22Rv1 (cell line): ENCODE results near the gene TMEM95.

Experiments used
- ZFX ChIP-seq: fragments of 450-650 bp; IDR thresholded peaks from 2 replicates; pipeline ENCODE4 v1.6.1; 2017; ENCODE audit warnings: antibody characterized with exemption, borderline replicate concordance
- TF ChIP-seq, protein P1 (sequence below): fragments of 450-650 bp; IDR thresholded peaks from 2 replicates; pipeline ENCODE4 v1.5.1; 2017; ENCODE audit warnings: mild to moderate bottlenecking

DNA sequence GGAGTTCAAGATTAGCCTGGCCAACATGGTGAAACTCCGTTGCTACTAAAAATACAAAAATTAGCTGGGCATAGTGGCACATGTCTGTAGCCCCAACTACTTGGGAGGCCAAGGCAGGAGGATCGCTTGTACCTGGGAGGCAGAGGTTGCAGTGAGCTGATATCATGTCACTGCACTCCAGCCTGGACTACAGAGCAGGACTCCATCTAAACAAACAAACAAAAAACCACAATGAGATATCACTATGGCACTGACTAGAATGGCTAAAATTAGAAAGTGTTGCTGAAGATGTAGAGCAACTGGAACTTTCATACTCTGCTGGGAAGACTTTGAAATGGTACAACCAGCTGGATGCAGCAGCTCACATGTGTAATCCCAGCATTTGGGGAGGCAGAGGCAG, 19.4 kb downstream of the TMEM95 start:
- TF ChIP-seq, protein P1, sequence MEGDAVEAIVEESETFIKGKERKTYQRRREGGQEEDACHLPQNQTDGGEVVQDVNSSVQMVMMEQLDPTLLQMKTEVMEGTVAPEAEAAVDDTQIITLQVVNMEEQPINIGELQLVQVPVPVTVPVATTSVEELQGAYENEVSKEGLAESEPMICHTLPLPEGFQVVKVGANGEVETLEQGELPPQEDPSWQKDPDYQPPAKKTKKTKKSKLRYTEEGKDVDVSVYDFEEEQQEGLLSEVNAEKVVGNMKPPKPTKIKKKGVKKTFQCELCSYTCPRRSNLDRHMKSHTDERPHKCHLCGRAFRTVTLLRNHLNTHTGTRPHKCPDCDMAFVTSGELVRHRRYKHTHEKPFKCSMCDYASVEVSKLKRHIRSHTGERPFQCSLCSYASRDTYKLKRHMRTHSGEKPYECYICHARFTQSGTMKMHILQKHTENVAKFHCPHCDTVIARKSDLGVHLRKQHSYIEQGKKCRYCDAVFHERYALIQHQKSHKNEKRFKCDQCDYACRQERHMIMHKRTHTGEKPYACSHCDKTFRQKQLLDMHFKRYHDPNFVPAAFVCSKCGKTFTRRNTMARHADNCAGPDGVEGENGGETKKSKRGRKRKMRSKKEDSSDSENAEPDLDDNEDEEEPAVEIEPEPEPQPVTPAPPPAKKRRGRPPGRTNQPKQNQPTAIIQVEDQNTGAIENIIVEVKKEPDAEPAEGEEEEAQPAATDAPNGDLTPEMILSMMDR: no peak
- no peak for TF ChIP-seq ZFX
